ENCODE data around the gene MEIOC. TPM values are rescaled to one million over a fixed set of nuclear protein-coding genes. Genes with fewer than 3 reads are reported as not detected.

Gene MEIOC
- total RNA-seq, 1 donor = not detected

GRCh38 chr17:44663095-44663494 lies 6.8 kb downstream of the MEIOC start:
- Histone ChIP-seq H3K27ac (ENCODE audit: low read depth, low read length) (no peak overlapping the region), H3K79me2 (ENCODE audit: insufficient read depth, low read length) (no peaks in the 10 kb centered on the region), H3K4me2 (ENCODE audit: insufficient read depth, low read length) (no peak overlapping the region), H3K9me3 (ENCODE audit: low read depth, low read length) (no peaks in the 10 kb centered on the region), H4K20me1 (ENCODE audit: insufficient read depth, low read length) (no peaks in the 10 kb centered on the region), H3K4me1 (ENCODE audit: insufficient read depth, low read length) (no peaks in the 10 kb centered on the region), H2AFZ (ENCODE audit: low read length) (no peak overlapping the region), H3K4me3 (ENCODE audit: insufficient read depth, low read length) (no peak overlapping the region), H3K27me3 (ENCODE audit: insufficient read depth, low read length) (peaks cover 4% of the 10 kb centered on the region), H3K36me3 (ENCODE audit: insufficient read depth, low read length) (no peaks in the 10 kb centered on the region)
- no peak for DNase-seq (ENCODE audit: insufficient read length, low spot score, missing footprints)
- TF ChIP-seq CTCF (IDR thresholded peaks at IDR 0.05; ENCODE audit: extremely low read depth, low read depth, low read length) = no peak

- no peaks in the 10 kb centered on the region for H3K36me3 ChIP-seq (ENCODE audit: insufficient read depth, low read length)
- no peaks in the 10 kb centered on the region for H3K4me1 ChIP-seq (ENCODE audit: insufficient read depth, low read length)
- TF ChIP-seq CTCF (IDR thresholded peaks at IDR 0.05; ENCODE audit: extremely low read depth, low read depth, low read length) = no peak
- H2AFZ ChIP-seq (ENCODE audit: low read length) = no peak overlapping the region
- H3K4me2 ChIP-seq (ENCODE audit: insufficient read depth, low read length) = no peak overlapping the region
- H3K79me2 ChIP-seq (ENCODE audit: insufficient read depth, low read length) = no peaks in the 10 kb centered on the region
- DNase-seq (ENCODE audit: insufficient read length, low spot score, missing footprints) = no peak
- H3K9me3 ChIP-seq (ENCODE audit: low read depth, low read length) = no peaks in the 10 kb centered on the region
- H3K4me3 ChIP-seq (ENCODE audit: insufficient read depth, low read length) = no peak overlapping the region
- H3K27me3 ChIP-seq (ENCODE audit: insufficient read depth, low read length) = peaks cover 5% of the 10 kb centered on the region
- H3K27ac ChIP-seq (ENCODE audit: low read depth, low read length) = no peak overlapping the region
- H4K20me1 ChIP-seq (ENCODE audit: insufficient read depth, low read length) = no peaks in the 10 kb centered on the region
These were observed 8.6 kb downstream of the MEIOC start for GRCh38 chr17:44664867-44665266.

- DNase-seq (ENCODE audit: insufficient read length, low spot score, missing footprints) = no peak
- no peaks in the 10 kb centered on the region for H3K79me2 ChIP-seq (ENCODE audit: insufficient read depth, low read length)
- H3K27ac ChIP-seq (ENCODE audit: low read depth, low read length) = no peak overlapping the region
- H4K20me1 ChIP-seq (ENCODE audit: insufficient read depth, low read length) = no peaks in the 10 kb centered on the region
- H3K4me3 ChIP-seq (ENCODE audit: insufficient read depth, low read length) = no peak overlapping the region
- H2AFZ ChIP-seq (ENCODE audit: low read length) = no peak overlapping the region
- H3K36me3 ChIP-seq (ENCODE audit: insufficient read depth, low read length) = no peaks in the 10 kb centered on the region
- H3K9me3 ChIP-seq (ENCODE audit: low read depth, low read length) = no peaks in the 10 kb centered on the region
- TF ChIP-seq CTCF (IDR thresholded peaks at IDR 0.05; ENCODE audit: extremely low read depth, low read depth, low read length) = no peak
- H3K4me1 ChIP-seq (ENCODE audit: insufficient read depth, low read length) = no peaks in the 10 kb centered on the region
- H3K27me3 ChIP-seq (ENCODE audit: insufficient read depth, low read length) = peaks cover 5% of the 10 kb centered on the region
- H3K4me2 ChIP-seq (ENCODE audit: insufficient read depth, low read length) = no peak overlapping the region
These were observed 9.7 kb downstream of the MEIOC start for GRCh38 chr17:44666006-44666405.

GRCh38 chr17:44672479-44673093 lies 16.3 kb downstream of the MEIOC start:
- no peaks in the 10 kb centered on the region for H3K9me3 ChIP-seq (ENCODE audit: low read depth, low read length)
- peak; percentile 84 for DNase-seq (ENCODE audit: insufficient read length, low spot score, missing footprints)
- peaks cover 5% of the 10 kb centered on the region for H3K4me1 ChIP-seq (ENCODE audit: insufficient read depth, low read length)
- no peak overlapping the region for H3K4me3 ChIP-seq (ENCODE audit: insufficient read depth, low read length)
- H3K27ac ChIP-seq (ENCODE audit: low read depth, low read length) = no peak overlapping the region
- H3K79me2 ChIP-seq (ENCODE audit: insufficient read depth, low read length) = no peaks in the 10 kb centered on the region
- peaks cover 5% of the 10 kb centered on the region for H3K27me3 ChIP-seq (ENCODE audit: insufficient read depth, low read length)
- H2AFZ ChIP-seq (ENCODE audit: low read length) = no peak overlapping the region
- no peaks in the 10 kb centered on the region for H3K36me3 ChIP-seq (ENCODE audit: insufficient read depth, low read length)
- no peaks in the 10 kb centered on the region for H4K20me1 ChIP-seq (ENCODE audit: insufficient read depth, low read length)
- TF ChIP-seq CTCF (IDR thresholded peaks at IDR 0.05; ENCODE audit: extremely low read depth, low read depth, low read length) = peak; percentile 68
- H3K4me2 ChIP-seq (ENCODE audit: insufficient read depth, low read length) = no peak overlapping the region
